Activated CD8-positive, alpha-beta T cell treated with anti-CD3 and anti-CD28 coated beads for 36 hours (primary cell): Measurements from ENCODE around the gene PCDH18. TPM values are rescaled to one million over a fixed set of nuclear protein-coding genes. Genes with fewer than 3 reads are reported as not detected.
"Not testable (repeated sequence)": the region's sequence is repeated elsewhere in the genome, so short reads cannot be mapped to it uniquely, and the experiment has no call there.

ENCODE experiments used
- ATAC-seq: fragments of 200-7000 bp; cut with Tn5 transposase; one replicate; pipeline ENCODE4 v1.10.0; 2021; ENCODE audit warnings: mild to moderate bottlenecking, moderate library complexity
- CTCF ChIA-PET: fragments of 350-600 bp; sonication (Branson Sonifier 250); formaldehyde crosslinking; loops from one replicate; lab custom pipeline; 2021; ENCODE audit warnings: antibody characterized with exemption; lab: Charles Lee
- POLR2A ChIA-PET: fragments of 350-600 bp; sonication (Branson Sonifier 250); formaldehyde crosslinking; loops from one replicate; lab custom pipeline; 2021; ENCODE audit warnings: antibody characterized with exemption; lab: Charles Lee
- DNase-seq: peaks from one replicate; pipeline ENCODE4 v3.0.0-alpha.2; 2020
- H3K27ac Mint-ChIP-seq: one replicate; pipeline ENCODE4 v1.8.0; 2021; ENCODE audit warnings: mild to moderate bottlenecking, mixed read lengths
- H3K27me3 Mint-ChIP-seq: one replicate; pipeline ENCODE4 v1.8.0; 2021; ENCODE audit warnings: mixed read lengths
- H3K36me3 Mint-ChIP-seq: one replicate; pipeline ENCODE4 v1.8.0; 2021; ENCODE audit warnings: low read depth, mixed read lengths
- H3K4me1 Mint-ChIP-seq: one replicate; pipeline ENCODE4 v1.8.0; 2021; ENCODE audit warnings: low read depth, mixed read lengths
- H3K4me3 Mint-ChIP-seq: one replicate; pipeline ENCODE4 v1.8.0; 2021; ENCODE audit warnings: mild to moderate bottlenecking, moderate library complexity, mixed read lengths
- H3K9me3 Mint-ChIP-seq: one replicate; pipeline ENCODE4 v1.8.0; 2021; ENCODE audit warnings: mixed read lengths
- CTCF ChIP-seq: fragments of 200-600 bp; IDR thresholded peaks from one replicate; pipeline ENCODE4 v1.8.0; 2022; ENCODE audit warnings: antibody characterized with exemption, mild to moderate bottlenecking
- intact Hi-C: fragments of 100-400 bp; cut with micrococcal nuclease; formaldehyde crosslinking; loops from one replicate; pipeline ENCODE4 v1.10.0; 2022
- total RNA-seq, 2 experiments: library from RNA; stranded (reverse); gene quantifications; one replicate each; pipeline ENCODE4 v1.2.3, GENCODE V29; 2021

PCDH18 gene
- total RNA-seq, 2 experiments from 2014 or later, result not detected

GRCh38 chr4:137541876-137542646 is 9.8 kb upstream of the PCDH18 start:
- DNase-seq, result no peak
- POLR2A ChIA-PET, result no interaction called here
- intact Hi-C loops, result no loop called here
- Mint-ChIP-seq H3K27me3 (no peaks in the 10 kb centered on the region), H3K36me3 (no peaks in the 10 kb centered on the region), H3K9me3 (peaks cover 2% of the 10 kb centered on the region), H3K27ac (no peak overlapping the region), H3K4me1 (no peaks in the 10 kb centered on the region), H3K4me3 (no peak overlapping the region)
- ATAC-seq, result no peak
- CTCF ChIA-PET, result no interaction called here
- TF ChIP-seq CTCF, result no peak

- intact Hi-C loops, result no loop called here
- ATAC-seq (no peak), DNase-seq (no peak)
- ChIA-PET CTCF (no interaction called here), POLR2A (no interaction called here)
- H3K27me3 Mint-ChIP-seq, result no peaks in the 10 kb centered on the region
- H3K4me3 Mint-ChIP-seq, result no peak overlapping the region
- H3K36me3 Mint-ChIP-seq, result no peaks in the 10 kb centered on the region
- H3K27ac Mint-ChIP-seq, result no peak overlapping the region
- no peaks in the 10 kb centered on the region for H3K4me1 Mint-ChIP-seq
- H3K9me3 Mint-ChIP-seq, result peaks cover 2% of the 10 kb centered on the region
- TF ChIP-seq CTCF, result no peak
Measured at GRCh38 chr4:137541181-137541580, 8.9 kb upstream of the PCDH18 start.

- Mint-ChIP-seq H3K4me1 (no peaks in the 10 kb centered on the region), H3K36me3 (no peaks in the 10 kb centered on the region), H3K27ac (no peak overlapping the region), H3K9me3 (peaks cover 2% of the 10 kb centered on the region), H3K4me3 (no peak overlapping the region), H3K27me3 (no peaks in the 10 kb centered on the region)
- ChIA-PET CTCF (no interaction called here), POLR2A (no interaction called here)
- no peak for TF ChIP-seq CTCF
- no peak for DNase-seq
- intact Hi-C loops, result no loop called here
- no peak for ATAC-seq
Measured at GRCh38 chr4:137540356-137540755, 8.1 kb upstream of the PCDH18 start.

GRCh38 chr4:137538526-137538925 is 6.2 kb upstream of the PCDH18 start:
- Mint-ChIP-seq H3K4me1 (no peaks in the 10 kb centered on the region), H3K36me3 (no peaks in the 10 kb centered on the region), H3K4me3 (no peak overlapping the region), H3K27ac (no peak overlapping the region), H3K27me3 (no peaks in the 10 kb centered on the region), H3K9me3 (peaks cover 2% of the 10 kb centered on the region)
- POLR2A ChIA-PET, result no interaction called here
- no peak for TF ChIP-seq CTCF
- intact Hi-C loops, result no loop called here
- DNase-seq (no peak), ATAC-seq (no peak)
- CTCF ChIA-PET, result interaction anchor here (0.9 kb wide), 1 partner anchor 35 kb away, joined by 3 read pairs; no protein-coding TSS in a partner anchor

- H3K4me3 Mint-ChIP-seq, H3K9me3 Mint-ChIP-seq, H3K27ac Mint-ChIP-seq, H3K27me3 Mint-ChIP-seq, H3K36me3 Mint-ChIP-seq, POLR2A ChIA-PET, ATAC-seq, H3K4me1 Mint-ChIP-seq, DNase-seq, intact Hi-C loops: not testable (repeated sequence)
- CTCF ChIA-PET, result interaction anchor here (0.9 kb wide), 1 partner anchor 36 kb away, joined by 3 read pairs; no protein-coding TSS in a partner anchor
Measured at GRCh38 chr4:137537807-137538206, 5.5 kb upstream of the PCDH18 start.
